MM.1S (cell line): ENCODE results near the gene SLC38A10.

Experiments
- DNase-seq: peaks from one replicate; pipeline ENCODE4 v3.0.0-alpha.2; 2015
- H2AFZ ChIP-seq: fragments of 300-600 bp; sonication (generic); 2 replicates; pipeline ENCODE4 v1.6.0; 2016; ENCODE audit warnings: antibody characterized with exemption, low read length
- H3F3A ChIP-seq: fragments of 300-600 bp; sonication (generic); 2 replicates; pipeline ENCODE4 v1.6.1; 2016; ENCODE audit warnings: mild to moderate bottlenecking, antibody characterized with exemption, low read length, moderate library complexity, mixed read lengths; ENCODE audit not compliant: insufficient read depth
- H3K27ac ChIP-seq: fragments of 300-600 bp; sonication (generic); 2 replicates; pipeline ENCODE4 v1.5.1; 2016; ENCODE audit warnings: mild to moderate bottlenecking, low read length
- H3K27me3 ChIP-seq: fragments of 300-600 bp; sonication (generic); replicated peaks from 2 replicates; pipeline ENCODE4 v1.6.0; 2016; ENCODE audit warnings: low read length; ENCODE audit not compliant: insufficient read depth
- H3K36me3 ChIP-seq: fragments of 300-600 bp; sonication (generic); replicated peaks from 2 replicates; pipeline ENCODE4 v1.6.1; 2016; ENCODE audit warnings: mild to moderate bottlenecking, low read length, mixed read lengths; ENCODE audit not compliant: insufficient read depth
- H3K4me1 ChIP-seq: fragments of 300-600 bp; sonication (generic); 2 replicates; pipeline ENCODE4 v1.6.1; 2016; ENCODE audit warnings: low read length, mixed read lengths
- H3K4me2 ChIP-seq: fragments of 300-600 bp; sonication (generic); 2 replicates; pipeline ENCODE4 v1.6.0; 2016; ENCODE audit warnings: low read depth, low read length
- H3K4me3 ChIP-seq: fragments of 300-600 bp; sonication (generic); 2 replicates; pipeline ENCODE4 v1.5.1; 2016; ENCODE audit warnings: low read length, mixed read lengths
- H3K79me2 ChIP-seq: fragments of 300-600 bp; sonication (generic); 2 replicates; pipeline ENCODE4 v1.6.1; 2016; ENCODE audit warnings: mixed run types, low read length, mixed read lengths
- H3K9ac ChIP-seq: fragments of 300-600 bp; sonication (generic); 2 replicates; pipeline ENCODE4 v1.6.1; 2016; ENCODE audit warnings: low read length, mixed read lengths
- H3K9me2 ChIP-seq: fragments of 300-600 bp; sonication (generic); replicated peaks from 2 replicates; pipeline ENCODE4 v1.6.1; 2016; ENCODE audit warnings: mild to moderate bottlenecking, low read length, mixed read lengths; ENCODE audit not compliant: insufficient read depth
- H3K9me3 ChIP-seq: fragments of 300-600 bp; sonication (generic); replicated peaks from 2 replicates; pipeline ENCODE4 v1.6.1; 2016; ENCODE audit warnings: mild to moderate bottlenecking, low read length, mixed read lengths; ENCODE audit not compliant: insufficient read depth
- H4K20me1 ChIP-seq: fragments of 300-600 bp; sonication (generic); 2 replicates; pipeline ENCODE4 v1.6.1; 2016; ENCODE audit warnings: mild to moderate bottlenecking, low read length, moderate library complexity, mixed read lengths; ENCODE audit not compliant: insufficient read depth
- CTCF ChIP-seq: fragments of 300-600 bp; sonication (generic); IDR thresholded peaks from 2 replicates; pipeline ENCODE4 v1.5.1; 2016; ENCODE audit warnings: antibody characterized with exemption, low read length, mixed read lengths
- EZH2 ChIP-seq: fragments of 300-600 bp; sonication (generic); optimal IDR thresholded peaks from 2 replicates; pipeline ENCODE3; 2017; ENCODE audit warnings: low read depth, mild to moderate bottlenecking, antibody characterized with exemption, low read length, mixed read lengths
- EZH2phosphoT487 ChIP-seq: fragments of 300-600 bp; sonication (generic); IDR thresholded peaks from 2 replicates; pipeline ENCODE4 v1.6.1; 2018; ENCODE audit warnings: antibody characterized with exemption, low read length

SLC38A10 gene

GRCh38 chr17:81263371-81264181, 31.5 kb downstream of the SLC38A10 start:
- H3K4me3 ChIP-seq, result no peak overlapping the region
- H3K9ac ChIP-seq, result no peak overlapping the region
- no peaks in the 10 kb centered on the region for H3K9me3 ChIP-seq
- no peaks in the 10 kb centered on the region for H3K4me1 ChIP-seq
- DNase-seq, result no peak
- no peak overlapping the region for H2AFZ ChIP-seq
- no peaks in the 10 kb centered on the region for H3K9me2 ChIP-seq
- H3K4me2 ChIP-seq, result no peak overlapping the region
- H3K27me3 ChIP-seq, result no peaks in the 10 kb centered on the region
- H3F3A ChIP-seq, result no peaks in the 10 kb centered on the region
- H3K27ac ChIP-seq, result no peak overlapping the region
- no peaks in the 10 kb centered on the region for H3K79me2 ChIP-seq
- no peaks in the 10 kb centered on the region for H4K20me1 ChIP-seq
- 0 out of 2 replicates have a peak, but pooled peaks cover 3% of the 10 kb centered on the region for H3K36me3 ChIP-seq
- TF ChIP-seq EZH2 (no peak), CTCF (no peak), EZH2phosphoT487 (no peak)

GRCh38 chr17:81261582-81262336, 33.3 kb downstream of the SLC38A10 start:
- Histone ChIP-seq H3K9ac (no peak overlapping the region), H3K9me3 (no peaks in the 10 kb centered on the region), H3K79me2 (no peaks in the 10 kb centered on the region), H4K20me1 (no peaks in the 10 kb centered on the region), H3K36me3 (0 out of 2 replicates have a peak, but pooled peaks cover 3% of the 10 kb centered on the region), H3F3A (no peaks in the 10 kb centered on the region), H3K4me3 (no peak overlapping the region), H3K27me3 (no peaks in the 10 kb centered on the region), H3K4me2 (no peak overlapping the region), H3K27ac (no peak overlapping the region), H3K4me1 (no peaks in the 10 kb centered on the region), H3K9me2 (no peaks in the 10 kb centered on the region), H2AFZ (no peak overlapping the region)
- TF ChIP-seq CTCF, result no peak
- TF ChIP-seq EZH2phosphoT487, result no peak
- TF ChIP-seq EZH2, result no peak
- DNase-seq, result no peak

GRCh38 chr17:81261096-81261495, 34.0 kb downstream of the SLC38A10 start:
- Histone ChIP-seq H3K27me3 (no peaks in the 10 kb centered on the region), H2AFZ (no peak overlapping the region), H3K36me3 (0 out of 2 replicates have a peak, but pooled peaks cover 3% of the 10 kb centered on the region), H3K9ac (no peak overlapping the region), H3K79me2 (no peaks in the 10 kb centered on the region), H3K4me3 (no peak overlapping the region), H3K9me3 (no peaks in the 10 kb centered on the region), H3K27ac (no peak overlapping the region), H3K4me1 (no peaks in the 10 kb centered on the region), H4K20me1 (no peaks in the 10 kb centered on the region), H3K4me2 (no peak overlapping the region), H3F3A (no peaks in the 10 kb centered on the region), H3K9me2 (no peaks in the 10 kb centered on the region)
- TF ChIP-seq CTCF, result no peak
- TF ChIP-seq EZH2phosphoT487, result no peak
- TF ChIP-seq EZH2, result no peak
- no peak for DNase-seq
